Ecto neural progenitor cell (in vitro differentiated cells): ENCODE results near the gene GABPB1.

ENCODE experiments used
- DNase-seq: peaks from one replicate; pipeline ENCODE4 v3.0.0-alpha.2; 2018; ENCODE audit warnings: low spot score

GABPB1 gene

GRCh38 chr15:50277370-50277769, 77.6 kb downstream of the GABPB1 start:
- no peak for DNase-seq

GRCh38 chr15:50275908-50276307, 79.1 kb downstream of the GABPB1 start:
- DNase-seq = no peak

GRCh38 chr15:50275091-50275490, 79.9 kb downstream of the GABPB1 start:
- DNase-seq = no peak

- DNase-seq = no peak
These were observed 87.4 kb downstream of the GABPB1 start for GRCh38 chr15:50267577-50267976.

- no peak for DNase-seq
These were observed 89.4 kb downstream of the GABPB1 start, which contains the start of gene HDC for GRCh38 chr15:50265620-50266019. Gene HDC (minus strand): TSS chr15:50265726. CDS start chr15:50265623, 103 bp downstream.

GRCh38 chr15:50262533-50262932, 92.5 kb downstream of the GABPB1 start:
- no peak for DNase-seq

- DNase-seq = no peak
These were observed 93.0 kb downstream of the GABPB1 start for GRCh38 chr15:50261981-50262380.

GRCh38 chr15:50260969-50261496, 94.0 kb downstream of the GABPB1 start:
- DNase-seq = no peak

GRCh38 chr15:50259276-50259675, 95.7 kb downstream of the GABPB1 start:
- no peak for DNase-seq

GRCh38 chr15:50257924-50258323, 97.1 kb downstream of the GABPB1 start:
- DNase-seq = no peak

- no peak for DNase-seq
These were observed 97.7 kb downstream of the GABPB1 start for GRCh38 chr15:50257332-50257731.

GRCh38 chr15:50256188-50257041, 98.6 kb downstream of the GABPB1 start:
- DNase-seq = no peak

GRCh38 chr15:50252556-50252955, 102.4 kb downstream of the GABPB1 start:
- DNase-seq = no peak

GRCh38 chr15:50251638-50252182, 103.3 kb downstream of the GABPB1 start:
- DNase-seq = no peak

- no peak for DNase-seq
These were observed 104.1 kb downstream of the GABPB1 start for GRCh38 chr15:50250760-50251394.

- no peak for DNase-seq
These were observed 105.3 kb downstream of the GABPB1 start for GRCh38 chr15:50249704-50250103.

- DNase-seq = no peak
These were observed 105.9 kb downstream of the GABPB1 start for GRCh38 chr15:50248994-50249582.

- no peak for DNase-seq
These were observed 107.0 kb downstream of the GABPB1 start for GRCh38 chr15:50247819-50248655.

GRCh38 chr15:50246631-50247030, 108.4 kb downstream of the GABPB1 start:
- DNase-seq = no peak

GRCh38 chr15:50244959-50245624, 109.9 kb downstream of the GABPB1 start:
- no peak for DNase-seq

GRCh38 chr15:50244153-50244552, 110.8 kb downstream of the GABPB1 start:
- DNase-seq = no peak
